Sigmoid colon (tissue), 4 donors: ENCODE measurements around the gene HBM.

Source experiments
- EP300 ChIP-seq, 4 donors: sonication (generic); formaldehyde crosslinking; IDR thresholded peaks; one replicate each; pipeline ENCODE4 v1.6.1; 2017; ENCODE audit warnings: antibody characterized with exemption in 4 of 4
- POLR2A ChIP-seq, 2 donors: fragments of 450-650 bp; IDR thresholded peaks; one replicate each; pipeline ENCODE4 v1.6.1; 2016; ENCODE audit warnings: antibody characterized with exemption in 2 of 2, mild to moderate bottlenecking in 2 of 2, moderate library complexity in 2 of 2
- POLR2AphosphoS5 ChIP-seq, 4 donors: sonication (generic); formaldehyde crosslinking; IDR thresholded peaks; one replicate each; pipeline ENCODE4 v1.6.1; 2017; ENCODE audit warnings: antibody characterized with exemption in 4 of 4
- TF ChIP-seq, protein P1 (sequence below), 4 experiments: fragments of 450-650 bp in 3 of 4; fragments of 200-600 bp in 1 of 4; IDR thresholded peaks; one replicate each; pipeline ENCODE4 v1.5.1; 2016 to 2019; ENCODE audit warnings: antibody characterized with exemption in 4 of 4, mild to moderate bottlenecking in 3 of 4, moderate library complexity in 2 of 4

DNA sequence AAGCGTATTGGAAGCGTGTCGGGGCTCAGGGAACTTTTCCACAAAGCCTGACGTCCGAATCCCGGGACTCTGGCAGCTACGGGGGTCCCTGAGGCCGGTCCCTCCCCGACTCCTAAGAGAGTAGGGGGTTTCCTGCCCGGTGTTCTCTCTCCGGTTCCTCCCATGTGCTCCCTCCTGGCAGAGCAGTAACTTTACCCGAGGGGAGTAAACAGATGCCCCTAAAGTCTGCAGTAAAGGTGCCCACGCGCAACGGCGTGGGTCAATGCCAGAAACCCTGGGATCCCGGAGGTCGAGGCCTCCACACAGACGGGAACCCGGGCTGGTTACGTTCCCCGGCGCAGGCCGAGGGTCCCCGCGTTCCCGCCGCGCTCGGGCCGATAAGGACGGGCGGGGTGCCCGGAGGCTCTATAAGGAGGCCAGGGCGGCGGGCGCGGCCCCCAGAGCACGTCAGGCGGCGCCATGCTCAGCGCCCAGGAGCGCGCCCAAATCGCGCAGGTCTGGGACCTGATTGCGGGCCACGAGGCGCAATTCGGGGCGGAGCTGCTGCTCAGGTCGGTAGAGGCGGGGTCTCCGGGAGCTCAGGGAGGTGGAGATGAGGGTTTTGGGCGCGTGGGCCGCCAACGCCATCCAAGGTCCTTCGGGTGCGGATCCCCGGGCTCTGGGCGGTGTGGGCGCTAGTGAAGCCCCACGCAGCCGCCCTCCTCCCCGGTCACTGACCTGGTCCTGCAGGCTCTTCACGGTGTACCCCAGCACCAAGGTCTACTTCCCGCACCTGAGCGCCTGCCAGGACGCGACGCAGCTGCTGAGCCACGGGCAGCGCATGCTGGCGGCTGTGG is at the start of gene HBM:
- TF ChIP-seq POLR2A (IDR thresholded peaks at IDR 0.05): no peak
- no peak for TF ChIP-seq POLR2AphosphoS5 (IDR thresholded peaks at IDR 0.05)
- TF ChIP-seq, protein P1, sequence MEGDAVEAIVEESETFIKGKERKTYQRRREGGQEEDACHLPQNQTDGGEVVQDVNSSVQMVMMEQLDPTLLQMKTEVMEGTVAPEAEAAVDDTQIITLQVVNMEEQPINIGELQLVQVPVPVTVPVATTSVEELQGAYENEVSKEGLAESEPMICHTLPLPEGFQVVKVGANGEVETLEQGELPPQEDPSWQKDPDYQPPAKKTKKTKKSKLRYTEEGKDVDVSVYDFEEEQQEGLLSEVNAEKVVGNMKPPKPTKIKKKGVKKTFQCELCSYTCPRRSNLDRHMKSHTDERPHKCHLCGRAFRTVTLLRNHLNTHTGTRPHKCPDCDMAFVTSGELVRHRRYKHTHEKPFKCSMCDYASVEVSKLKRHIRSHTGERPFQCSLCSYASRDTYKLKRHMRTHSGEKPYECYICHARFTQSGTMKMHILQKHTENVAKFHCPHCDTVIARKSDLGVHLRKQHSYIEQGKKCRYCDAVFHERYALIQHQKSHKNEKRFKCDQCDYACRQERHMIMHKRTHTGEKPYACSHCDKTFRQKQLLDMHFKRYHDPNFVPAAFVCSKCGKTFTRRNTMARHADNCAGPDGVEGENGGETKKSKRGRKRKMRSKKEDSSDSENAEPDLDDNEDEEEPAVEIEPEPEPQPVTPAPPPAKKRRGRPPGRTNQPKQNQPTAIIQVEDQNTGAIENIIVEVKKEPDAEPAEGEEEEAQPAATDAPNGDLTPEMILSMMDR (IDR thresholded peaks at IDR 0.05): no peak
- no peak for TF ChIP-seq EP300 (IDR thresholded peaks at IDR 0.05)
